ENCODE data around the gene SDF2L1. TPM values are rescaled to one million over a fixed set of nuclear protein-coding genes. Genes with fewer than 3 reads are reported as not detected.
"Not testable (repeated sequence)": the region's sequence is repeated elsewhere in the genome, so short reads cannot be mapped to it uniquely, and the experiment has no call there.

Gene SDF2L1
- total RNA-seq, 1 experiment from 2014 or later = 91.5 TPM

- Mint-ChIP-seq H3K4me1 (ENCODE audit: insufficient read depth, unreplicated experiment) (no peaks in the 10 kb centered on the region), H3K27me3 (ENCODE audit: insufficient read depth, unreplicated experiment) (no peaks in the 10 kb centered on the region), H3K9me3 (ENCODE audit: unreplicated experiment) (no peaks in the 10 kb centered on the region), H3K36me3 (ENCODE audit: insufficient read depth, unreplicated experiment) (peaks cover 48% of the 10 kb centered on the region), H3K27ac (ENCODE audit: low read depth, unreplicated experiment) (no peak overlapping the region), H3K4me3 (ENCODE audit: unreplicated experiment) (no peak overlapping the region)
- ChIA-PET CTCF (no interaction called here), POLR2A (no interaction called here)
- BruUV-seq (replicated peaks) = no TSS peak
- intact Hi-C loops (cut with micrococcal nuclease) = no loop called here
- no peak for DNase-seq (ENCODE audit: unreplicated experiment)
- TF ChIP-seq CTCF (IDR thresholded peaks at IDR 0.05; ENCODE audit: unreplicated experiment) = no peak
Observed at GRCh38 chr22:21688341-21688705, 46.2 kb downstream of the SDF2L1 start.

- Mint-ChIP-seq H3K27ac (ENCODE audit: low read depth, unreplicated experiment) (no peak overlapping the region), H3K4me1 (ENCODE audit: insufficient read depth, unreplicated experiment) (no peaks in the 10 kb centered on the region), H3K4me3 (ENCODE audit: unreplicated experiment) (no peak overlapping the region), H3K36me3 (ENCODE audit: insufficient read depth, unreplicated experiment) (peaks cover 44% of the 10 kb centered on the region), H3K9me3 (ENCODE audit: unreplicated experiment) (no peaks in the 10 kb centered on the region), H3K27me3 (ENCODE audit: insufficient read depth, unreplicated experiment) (no peaks in the 10 kb centered on the region)
- intact Hi-C loops (cut with micrococcal nuclease) = no loop called here
- ChIA-PET POLR2A (no interaction called here), CTCF (no interaction called here)
- TF ChIP-seq CTCF (IDR thresholded peaks at IDR 0.05; ENCODE audit: unreplicated experiment) = no peak
- no peak for DNase-seq (ENCODE audit: unreplicated experiment)
- BruUV-seq (replicated peaks) = no TSS peak
Observed at GRCh38 chr22:21688706-21689381, 46.7 kb downstream of the SDF2L1 start.

- intact Hi-C loops (cut with micrococcal nuclease) = no loop called here
- no peak for DNase-seq (ENCODE audit: unreplicated experiment)
- POLR2A ChIA-PET = no interaction called here
- no peaks in the 10 kb centered on the region for H3K9me3 Mint-ChIP-seq (ENCODE audit: unreplicated experiment)
- H3K27ac Mint-ChIP-seq (ENCODE audit: low read depth, unreplicated experiment) = no peak overlapping the region
- H3K4me3 Mint-ChIP-seq (ENCODE audit: unreplicated experiment) = no peak overlapping the region
- no peak for TF ChIP-seq CTCF (IDR thresholded peaks at IDR 0.05; ENCODE audit: unreplicated experiment)
- H3K27me3 Mint-ChIP-seq (ENCODE audit: insufficient read depth, unreplicated experiment) = no peaks in the 10 kb centered on the region
- CTCF ChIA-PET = interaction anchor here (0.6 kb wide), 1 partner anchor 11 kb away, joined by 4 read pairs; no protein-coding TSS in a partner anchor
- H3K36me3 Mint-ChIP-seq (ENCODE audit: insufficient read depth, unreplicated experiment) = peaks cover 35% of the 10 kb centered on the region
- H3K4me1 Mint-ChIP-seq (ENCODE audit: insufficient read depth, unreplicated experiment) = no peaks in the 10 kb centered on the region
- no TSS peak for BruUV-seq (replicated peaks)
Observed at GRCh38 chr22:21690401-21690801, 48.3 kb downstream of the SDF2L1 start.

GRCh38 chr22:21691816-21692215 is 49.7 kb downstream of the SDF2L1 start:
- no peak for DNase-seq (ENCODE audit: unreplicated experiment)
- Mint-ChIP-seq H3K9me3 (ENCODE audit: unreplicated experiment) (no peaks in the 10 kb centered on the region), H3K27ac (ENCODE audit: low read depth, unreplicated experiment) (no peak overlapping the region), H3K4me1 (ENCODE audit: insufficient read depth, unreplicated experiment) (no peaks in the 10 kb centered on the region), H3K4me3 (ENCODE audit: unreplicated experiment) (no peak overlapping the region), H3K27me3 (ENCODE audit: insufficient read depth, unreplicated experiment) (no peaks in the 10 kb centered on the region), H3K36me3 (ENCODE audit: insufficient read depth, unreplicated experiment) (peaks cover 36% of the 10 kb centered on the region)
- no TSS peak for BruUV-seq (replicated peaks)
- ChIA-PET POLR2A (interaction anchor here (0.6 kb wide), 1 partner anchor 418 kb away, joined by 3 read pairs; no protein-coding TSS in a partner anchor), CTCF (no interaction called here)
- TF ChIP-seq CTCF (IDR thresholded peaks at IDR 0.05; ENCODE audit: unreplicated experiment) = no peak
- intact Hi-C loops (cut with micrococcal nuclease) = no loop called here

- peaks cover 41% of the 10 kb centered on the region for H3K36me3 Mint-ChIP-seq (ENCODE audit: insufficient read depth, unreplicated experiment)
- CTCF ChIA-PET; H3K27ac Mint-ChIP-seq (ENCODE audit: low read depth, unreplicated experiment); H3K4me3 Mint-ChIP-seq (ENCODE audit: unreplicated experiment); H3K9me3 Mint-ChIP-seq (ENCODE audit: unreplicated experiment); intact Hi-C loops (cut with micrococcal nuclease); H3K27me3 Mint-ChIP-seq (ENCODE audit: insufficient read depth, unreplicated experiment); BruUV-seq (replicated peaks); H3K4me1 Mint-ChIP-seq (ENCODE audit: insufficient read depth, unreplicated experiment); POLR2A ChIA-PET; DNase-seq (ENCODE audit: unreplicated experiment): not testable (repeated sequence)
Observed at GRCh38 chr22:21692856-21693255, 50.8 kb downstream of the SDF2L1 start.
